Keratinocyte (primary cell): ENCODE measurements around the gene GNB5. TPM values are rescaled to one million over a fixed set of nuclear protein-coding genes. Genes with fewer than 3 reads are reported as not detected.

Experiments
- DNase-seq: peaks from one replicate; pipeline ENCODE4 v3.0.0-alpha.2; 2011; ENCODE audit warnings: low read depth, missing footprints, low spot score
- FAIRE-seq: peaks from 2 replicates; lab custom pipeline; 2011; peaks lifted over from hg19 to GRCh38; lab: Jason Lieb, UNC
- H2AFZ ChIP-seq: 2 replicates; pipeline ENCODE4 v1.6.0; 2012; ENCODE audit warnings: low read length, control low read depth, inconsistent platforms; ENCODE audit not compliant: control insufficient read depth
- H3K27ac ChIP-seq: 2 replicates; pipeline ENCODE4 v1.5.1; 2011; ENCODE audit warnings: low read length; ENCODE audit not compliant: control insufficient read depth, insufficient read depth
- H3K27me3 ChIP-seq: 3 replicates; pipeline ENCODE4 v1.6.0; 2011; ENCODE audit warnings: low read length; ENCODE audit not compliant: control insufficient read depth, insufficient read depth; ENCODE audit errors: extremely low read depth
- H3K36me3 ChIP-seq, 2 experiments: 2 replicates in 1 of 2; 3 replicates in 1 of 2; pipeline ENCODE4 v1.5.1; 2011; ENCODE audit warnings: low read length in 2 of 2, mild to moderate bottlenecking in 1 of 2; ENCODE audit not compliant: control insufficient read depth in 2 of 2, insufficient read depth in 2 of 2; ENCODE audit errors: extremely low read depth in 1 of 2
- H3K4me1 ChIP-seq: 3 replicates; pipeline ENCODE4 v1.5.1; 2011; ENCODE audit warnings: low read length; ENCODE audit not compliant: control insufficient read depth, insufficient read depth; ENCODE audit errors: extremely low read depth
- H3K4me2 ChIP-seq: 3 replicates; pipeline ENCODE4 v1.6.0; 2011; ENCODE audit warnings: low read depth, low read length; ENCODE audit not compliant: control insufficient read depth, insufficient read depth; ENCODE audit errors: extremely low read depth
- H3K4me3 ChIP-seq, 3 experiments: fragments of 200-600 bp in 1 of 3; sonication (generic) in 1 of 3; 2 replicates in 2 of 3; 3 replicates in 1 of 3; pipeline ENCODE4 v1.5.1; 2011 to 2016; ENCODE audit warnings: low read length in 3 of 3, mild to moderate bottlenecking in 3 of 3, control low read depth in 2 of 3, inconsistent platforms in 1 of 3, low read depth in 1 of 3, mixed read lengths in 1 of 3, mixed run types in 1 of 3, moderate library complexity in 1 of 3; ENCODE audit not compliant: control insufficient read depth in 2 of 3, insufficient read depth in 2 of 3; ENCODE audit errors: extremely low read depth in 1 of 3
- H3K79me2 ChIP-seq: 2 replicates; pipeline ENCODE4 v1.6.0; 2012; ENCODE audit warnings: low read length; ENCODE audit not compliant: control insufficient read depth, insufficient read depth
- H3K9ac ChIP-seq: 3 replicates; pipeline ENCODE4 v1.6.0; 2011; ENCODE audit warnings: low read length; ENCODE audit not compliant: control insufficient read depth, insufficient read depth; ENCODE audit errors: extremely low read depth
- H3K9me1 ChIP-seq: 3 replicates; pipeline ENCODE4 v1.6.0; 2011; ENCODE audit warnings: low read length; ENCODE audit not compliant: control insufficient read depth, insufficient read depth; ENCODE audit errors: extremely low read depth
- H3K9me3 ChIP-seq: 2 replicates; pipeline ENCODE4 v1.5.1; 2012; ENCODE audit warnings: low read depth, low read length; ENCODE audit not compliant: control insufficient read depth
- H4K20me1 ChIP-seq: 3 replicates; pipeline ENCODE4 v1.6.0; 2011; ENCODE audit warnings: low read length; ENCODE audit not compliant: control insufficient read depth, insufficient read depth; ENCODE audit errors: extremely low read depth
- EZH2 ChIP-seq: IDR thresholded peaks from one replicate; pipeline ENCODE4 v1.6.1; 2012; ENCODE audit warnings: inconsistent platforms, mild to moderate bottlenecking, low read length, moderate library complexity
- dilution Hi-C: fragments of 300-500 bp; cut with MboI; formaldehyde crosslinking; loops from one replicate; pipeline ENCODE4 v1.7.0; 2020; ENCODE audit warnings: low sequenced_read_pairs; ENCODE audit not compliant: extremely low pct_ligation_motif_present
- polyA plus RNA-seq, 5 experiments: library from polyadenylated mRNA; depleted of rRNA in 3 of 5; stranded (reverse) in 3 of 5; stranded (forward) in 1 of 5; unstranded in 1 of 5; fragments of >200 nt; gene quantifications; 1 replicate in 1 of 5; 2 replicates in 3 of 5; 3 replicates in 1 of 5; pipeline versions ENCODE4 v1.2.1 to v1.2.3, GENCODE V29; 2011 to 2012; ENCODE audit warnings: missing spikeins in 2 of 5, low read depth in 1 of 5, low replicate concordance in 1 of 5
- TF ChIP-seq, protein P1 (sequence below), 3 experiments: IDR thresholded peaks in 1 of 3; conservative IDR thresholded peaks in 1 of 3; optimal IDR thresholded peaks in 1 of 3; 2 replicates in 2 of 3; 3 replicates in 1 of 3; pipeline versions ENCODE3 to v1.5.1; 2011; ENCODE audit warnings: low read length in 3 of 3, mild to moderate bottlenecking in 3 of 3, moderate library complexity in 2 of 3, control low read depth in 1 of 3, inconsistent platforms in 1 of 3; ENCODE audit not compliant: insufficient read depth in 2 of 3; ENCODE audit errors: extremely low read depth in 1 of 3

Gene GNB5
- polyA plus RNA-seq, 1 donor (not counting 4 experiments of a cell fraction or from before 2014, with no cell fraction given), result 25.8 TPM

DNA sequence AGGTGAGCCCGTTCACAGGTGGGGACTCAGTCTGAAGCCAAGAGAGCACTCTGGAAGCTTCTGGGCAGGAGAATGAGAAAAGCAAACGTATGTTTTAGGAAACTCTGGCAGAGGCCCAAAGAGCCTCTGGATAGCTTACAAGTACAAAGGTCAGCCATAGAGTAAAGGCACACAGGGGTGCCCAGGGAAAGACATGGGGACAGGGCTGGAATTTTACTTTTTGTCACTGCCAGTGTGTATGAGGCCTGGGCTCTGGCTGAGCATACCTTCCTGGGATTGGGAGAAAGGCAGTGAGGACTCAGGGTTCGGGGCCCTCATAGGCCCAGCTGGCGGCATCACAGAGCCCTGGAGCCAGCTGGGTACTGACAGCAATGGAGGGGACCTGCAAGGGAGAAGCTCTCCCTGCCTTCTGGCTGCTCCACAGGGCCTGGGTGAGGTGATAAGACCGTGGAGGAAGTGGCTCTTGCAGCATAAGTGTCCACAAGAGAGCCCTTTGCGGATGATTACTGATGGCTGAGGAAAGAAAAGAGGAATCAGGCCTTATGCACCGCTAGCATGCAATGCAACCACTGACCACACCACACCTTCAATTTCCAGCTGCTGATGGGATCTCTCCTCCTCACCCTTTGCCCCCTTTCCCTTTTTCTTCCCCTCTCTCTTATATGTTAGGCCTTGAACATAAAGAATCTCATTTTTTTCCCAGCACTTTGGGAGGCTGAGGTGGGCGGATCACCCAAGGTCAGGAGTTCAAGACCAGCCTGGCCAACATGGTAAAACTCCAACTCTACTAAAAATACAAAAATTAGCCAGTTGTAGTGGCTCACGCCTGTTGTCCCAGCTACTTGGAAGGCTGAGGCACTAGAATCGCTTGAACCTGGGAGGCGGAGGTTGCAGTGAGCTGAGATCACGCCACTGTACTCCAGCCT, 53.5 kb downstream of the GNB5 start:
- Histone ChIP-seq H3K9ac (no peak overlapping the region), H2AFZ (no peak overlapping the region), H3K9me1 (no peaks in the 10 kb centered on the region), H3K27me3 (no peaks in the 10 kb centered on the region), H3K79me2 (no peaks in the 10 kb centered on the region), H3K4me2 (no peak overlapping the region), H3K4me1 (no peaks in the 10 kb centered on the region), H3K27ac (no peak overlapping the region), H3K4me3 (no peak overlapping the region), H4K20me1 (no peaks in the 10 kb centered on the region), H3K36me3 (peaks cover 5 to 12% of the 10 kb centered on the region in 2 experiments), H3K9me3 (no peaks in the 10 kb centered on the region)
- TF ChIP-seq EZH2, result no peak
- TF ChIP-seq, protein P1, sequence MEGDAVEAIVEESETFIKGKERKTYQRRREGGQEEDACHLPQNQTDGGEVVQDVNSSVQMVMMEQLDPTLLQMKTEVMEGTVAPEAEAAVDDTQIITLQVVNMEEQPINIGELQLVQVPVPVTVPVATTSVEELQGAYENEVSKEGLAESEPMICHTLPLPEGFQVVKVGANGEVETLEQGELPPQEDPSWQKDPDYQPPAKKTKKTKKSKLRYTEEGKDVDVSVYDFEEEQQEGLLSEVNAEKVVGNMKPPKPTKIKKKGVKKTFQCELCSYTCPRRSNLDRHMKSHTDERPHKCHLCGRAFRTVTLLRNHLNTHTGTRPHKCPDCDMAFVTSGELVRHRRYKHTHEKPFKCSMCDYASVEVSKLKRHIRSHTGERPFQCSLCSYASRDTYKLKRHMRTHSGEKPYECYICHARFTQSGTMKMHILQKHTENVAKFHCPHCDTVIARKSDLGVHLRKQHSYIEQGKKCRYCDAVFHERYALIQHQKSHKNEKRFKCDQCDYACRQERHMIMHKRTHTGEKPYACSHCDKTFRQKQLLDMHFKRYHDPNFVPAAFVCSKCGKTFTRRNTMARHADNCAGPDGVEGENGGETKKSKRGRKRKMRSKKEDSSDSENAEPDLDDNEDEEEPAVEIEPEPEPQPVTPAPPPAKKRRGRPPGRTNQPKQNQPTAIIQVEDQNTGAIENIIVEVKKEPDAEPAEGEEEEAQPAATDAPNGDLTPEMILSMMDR (optimal IDR thresholded peaks at IDR 0.05 in 1 of 3, IDR thresholded peaks at IDR 0.05 in 1 of 3, conservative IDR thresholded peaks at IDR 0.05 in 1 of 3; ENCODE audit: extremely low read depth in 1 of 3, insufficient read depth in 2 of 3, low read length in 3 of 3), result no peak
- dilution Hi-C loops, result no loop called here
- FAIRE-seq (no peak), DNase-seq (no peak)

DNA sequence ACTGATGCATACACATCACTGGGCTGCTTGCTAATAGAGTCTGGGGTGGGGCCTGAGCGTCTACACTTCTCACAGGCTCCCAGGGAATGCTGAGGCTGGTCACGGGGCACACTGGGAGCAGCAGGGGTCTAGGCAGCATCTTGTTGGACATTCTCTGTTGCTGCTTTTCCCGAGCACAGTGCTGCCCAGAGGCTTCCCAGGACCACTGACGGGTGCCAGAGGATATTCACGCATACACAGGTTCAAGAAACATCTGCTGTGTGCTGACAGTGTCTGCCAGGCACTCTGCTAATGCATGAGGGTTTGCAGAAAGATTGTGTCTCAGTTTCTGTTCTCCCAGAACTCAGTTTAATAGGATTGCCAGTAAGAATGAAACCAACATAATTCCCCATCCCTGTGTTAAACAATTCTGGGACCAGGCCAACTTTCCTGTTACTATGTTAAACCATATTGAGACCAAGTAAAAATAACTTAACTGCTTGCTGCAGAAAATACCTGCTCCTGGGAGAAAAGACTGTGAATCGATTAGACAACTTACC, 54.7 kb downstream of the GNB5 start:
- dilution Hi-C loops, result no loop called here
- Histone ChIP-seq H4K20me1 (no peaks in the 10 kb centered on the region), H3K4me3 (no peak overlapping the region), H3K9me1 (no peaks in the 10 kb centered on the region), H3K79me2 (no peaks in the 10 kb centered on the region), H3K4me2 (no peak overlapping the region), H3K9me3 (no peaks in the 10 kb centered on the region), H3K9ac (no peak overlapping the region), H3K4me1 (no peaks in the 10 kb centered on the region), H2AFZ (no peak overlapping the region), H3K36me3 (peaks cover 5 to 14% of the 10 kb centered on the region in 2 experiments), H3K27ac (no peak overlapping the region), H3K27me3 (no peaks in the 10 kb centered on the region)
- FAIRE-seq (no peak), DNase-seq (no peak)
- TF ChIP-seq, protein P1 (optimal IDR thresholded peaks at IDR 0.05 in 1 of 3, IDR thresholded peaks at IDR 0.05 in 1 of 3, conservative IDR thresholded peaks at IDR 0.05 in 1 of 3; ENCODE audit: extremely low read depth in 1 of 3, insufficient read depth in 2 of 3, low read length in 3 of 3), result no peak
- no peak for TF ChIP-seq EZH2
